GM13977 (cell line): ENCODE results near the gene SELENOM.

Experiments
- DNase-seq: peaks from one replicate; pipeline ENCODE4 v3.0.0; 2012; ENCODE audit warnings: low spot score
- in situ Hi-C: fragments of 300-500 bp; cut with MboI; formaldehyde crosslinking; loops from one replicate; pipeline ENCODE4 v1.12.0; 2022; ENCODE audit warnings: low sequenced_read_pairs, low pct_unique_long_range_greater_than_20kb, mixed read lengths, inconsistent platforms; ENCODE audit not compliant: unreplicated experiment
- TF ChIP-seq, protein P1 (sequence below): IDR thresholded peaks from 2 replicates; pipeline ENCODE4 v1.5.1; 2012; ENCODE audit warnings: mild to moderate bottlenecking, control low read depth; ENCODE audit not compliant: insufficient read depth; ENCODE audit errors: extremely low read depth, missing control alignments

Gene SELENOM

DNA sequence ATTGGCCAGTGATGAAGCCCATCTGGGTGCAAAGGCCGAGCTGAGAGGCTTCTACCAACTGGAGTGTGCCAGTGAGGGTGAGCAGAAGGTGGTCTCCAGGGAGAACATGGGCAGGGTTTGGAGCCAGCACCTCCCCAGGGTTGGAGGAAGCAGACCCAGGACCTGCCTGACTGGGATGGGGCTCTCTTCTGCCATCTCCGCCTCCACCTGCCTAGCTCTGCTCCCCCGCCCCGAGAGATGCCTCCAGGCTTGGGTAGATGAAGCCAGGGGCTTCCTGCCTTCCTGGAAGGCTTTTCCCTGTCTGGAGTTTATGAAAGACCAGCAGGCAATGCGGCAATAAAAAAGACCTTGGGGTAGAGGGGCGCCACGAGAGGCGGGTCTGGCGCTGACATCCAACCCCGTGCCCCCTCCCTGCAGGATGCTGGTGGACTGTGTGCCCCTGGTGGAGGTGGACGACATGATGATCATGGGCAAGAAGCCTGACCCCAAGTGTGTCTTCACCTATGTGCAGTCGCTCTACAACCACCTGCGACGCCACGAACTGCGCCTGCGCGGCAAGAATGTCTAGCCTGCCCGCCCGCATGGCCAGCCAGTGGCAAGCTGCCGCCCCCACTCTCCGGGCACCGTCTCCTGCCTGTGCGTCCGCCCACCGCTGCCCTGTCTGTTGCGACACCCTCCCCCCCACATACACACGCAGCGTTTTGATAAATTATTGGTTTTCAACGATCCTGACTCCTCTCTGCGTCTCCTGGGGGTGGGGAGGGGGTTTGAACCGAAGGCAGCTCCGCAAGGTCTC is 3.3 kb downstream of the SELENOM start:
- in situ Hi-C loops, result no loop called here
- no peak for DNase-seq
- TF ChIP-seq, protein P1, sequence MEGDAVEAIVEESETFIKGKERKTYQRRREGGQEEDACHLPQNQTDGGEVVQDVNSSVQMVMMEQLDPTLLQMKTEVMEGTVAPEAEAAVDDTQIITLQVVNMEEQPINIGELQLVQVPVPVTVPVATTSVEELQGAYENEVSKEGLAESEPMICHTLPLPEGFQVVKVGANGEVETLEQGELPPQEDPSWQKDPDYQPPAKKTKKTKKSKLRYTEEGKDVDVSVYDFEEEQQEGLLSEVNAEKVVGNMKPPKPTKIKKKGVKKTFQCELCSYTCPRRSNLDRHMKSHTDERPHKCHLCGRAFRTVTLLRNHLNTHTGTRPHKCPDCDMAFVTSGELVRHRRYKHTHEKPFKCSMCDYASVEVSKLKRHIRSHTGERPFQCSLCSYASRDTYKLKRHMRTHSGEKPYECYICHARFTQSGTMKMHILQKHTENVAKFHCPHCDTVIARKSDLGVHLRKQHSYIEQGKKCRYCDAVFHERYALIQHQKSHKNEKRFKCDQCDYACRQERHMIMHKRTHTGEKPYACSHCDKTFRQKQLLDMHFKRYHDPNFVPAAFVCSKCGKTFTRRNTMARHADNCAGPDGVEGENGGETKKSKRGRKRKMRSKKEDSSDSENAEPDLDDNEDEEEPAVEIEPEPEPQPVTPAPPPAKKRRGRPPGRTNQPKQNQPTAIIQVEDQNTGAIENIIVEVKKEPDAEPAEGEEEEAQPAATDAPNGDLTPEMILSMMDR, result no peak

- DNase-seq, result no peak
- in situ Hi-C loops, result no loop called here
- TF ChIP-seq, protein P1, result no peak
These were observed 4.3 kb downstream of the SELENOM start for GRCh38 chr22:31103111-31103510.

- in situ Hi-C loops, result no loop called here
- no peak for DNase-seq
- TF ChIP-seq, protein P1, result no peak
These were observed 4.8 kb downstream of the SELENOM start for GRCh38 chr22:31102441-31103081.

DNA sequence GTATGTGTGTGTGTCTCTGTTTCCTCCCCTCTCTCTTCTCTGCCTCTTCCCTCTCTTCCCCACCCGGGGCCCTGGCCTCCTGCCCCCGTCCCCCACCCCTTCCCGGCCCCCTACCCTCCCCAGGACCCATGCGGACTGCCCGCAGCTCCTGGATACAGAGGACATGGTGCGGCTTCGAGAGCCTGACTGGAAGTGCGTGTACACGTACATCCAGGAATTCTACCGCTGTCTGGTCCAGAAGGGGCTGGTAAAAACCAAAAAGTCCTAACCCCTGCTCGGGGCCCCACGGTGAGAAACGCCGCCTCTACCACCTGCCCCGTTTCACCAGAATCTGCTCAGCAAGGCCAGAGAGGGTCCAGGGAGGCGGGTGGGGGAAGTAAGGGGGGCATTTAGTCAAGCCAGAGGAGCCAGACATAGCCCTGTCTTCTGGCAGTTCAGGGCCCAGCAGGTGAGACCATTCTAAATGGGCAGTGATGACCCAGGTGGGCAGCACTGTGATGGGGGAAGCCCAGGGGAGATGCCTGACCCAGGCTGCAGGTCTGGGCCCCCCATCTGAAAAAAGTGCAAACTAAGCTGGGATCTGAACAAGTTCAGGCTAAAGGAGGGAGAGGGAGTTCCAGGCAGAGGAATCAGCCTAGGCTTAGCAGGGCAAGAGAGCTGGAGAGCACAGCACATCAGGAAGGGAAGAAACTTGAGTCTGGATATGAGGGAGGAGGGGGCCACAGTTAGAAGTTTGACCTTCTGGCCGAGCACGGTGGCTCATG is 6.4 kb downstream of the SELENOM start:
- in situ Hi-C loops, result no loop called here
- DNase-seq, result no peak
- TF ChIP-seq, protein P1, result no peak

GRCh38 chr22:31099841-31100761 is 7.3 kb downstream of the SELENOM start:
- DNase-seq, result no peak
- in situ Hi-C loops, result no loop called here
- TF ChIP-seq, protein P1, result no peak

GRCh38 chr22:31099386-31099785 is 8.0 kb downstream of the SELENOM start:
- TF ChIP-seq, protein P1, result no peak
- no peak for DNase-seq
- in situ Hi-C loops, result no loop called here
